NCI-H1105 (cell line): Measurements from ENCODE around the gene CDK5RAP2.
A peak's percentile ranks its signal among the peaks of the same experiment; 100 is the strongest.
"Not testable (repeated sequence)": the region's sequence is repeated elsewhere in the genome, so short reads cannot be mapped to it uniquely, and the experiment has no call there.

Experiments used
- DNase-seq: peaks from one replicate; lab custom pipeline; 2025; lab: John Stamatoyannopoulos, UW

The CDK5RAP2 gene

GRCh38 chr9:120592210-120592609 is 12.2 kb upstream of the CDK5RAP2 start:
- DNase-seq, result no peak

- DNase-seq, result no peak
Measured at GRCh38 chr9:120587328-120587727, 7.4 kb upstream of the CDK5RAP2 start.

DNA sequence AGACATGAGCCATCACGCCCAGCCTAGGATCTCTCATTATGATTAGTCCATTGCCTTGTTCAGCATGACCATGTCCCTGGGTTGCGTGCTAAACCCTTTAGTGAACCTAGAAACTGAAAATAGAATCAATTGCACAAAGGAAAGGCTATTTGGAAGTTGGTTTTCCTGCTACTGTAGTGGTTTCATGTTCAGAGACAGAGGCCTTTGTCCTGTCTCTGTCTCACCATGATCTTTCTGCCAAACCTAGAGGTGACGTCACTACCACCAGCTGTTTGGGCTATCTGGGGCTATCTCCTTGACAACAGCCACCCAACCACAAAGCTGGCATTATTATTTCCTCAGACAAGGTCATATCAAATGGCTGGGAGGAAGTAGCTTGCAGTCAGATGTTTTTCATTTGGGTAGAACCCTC is 4.0 kb upstream of the CDK5RAP2 start:
- DNase-seq, result peak; percentile 19

GRCh38 chr9:120579139-120580050 is 572 bp downstream of the CDK5RAP2 start:
- no peak for DNase-seq

DNA sequence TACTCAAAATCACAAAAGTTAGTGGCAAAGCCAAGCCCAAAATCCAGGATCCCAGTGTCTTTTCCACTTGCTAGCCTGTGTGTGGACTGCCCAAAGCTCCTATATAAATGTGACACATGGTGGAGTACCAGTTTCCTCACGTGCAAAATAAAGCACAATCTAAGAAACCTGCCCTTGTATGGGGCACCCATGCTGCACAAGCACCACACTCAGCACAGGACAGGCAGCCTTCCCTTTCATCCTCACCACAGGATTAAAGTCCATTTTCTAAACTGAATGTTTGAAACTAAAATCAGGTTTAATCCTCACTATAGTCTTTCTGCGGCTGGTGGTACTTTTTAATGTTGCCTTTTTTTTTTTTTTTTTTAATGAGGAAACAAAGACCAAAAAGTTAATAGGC is 5.5 kb downstream of the CDK5RAP2 start:
- DNase-seq, result no peak

DNA sequence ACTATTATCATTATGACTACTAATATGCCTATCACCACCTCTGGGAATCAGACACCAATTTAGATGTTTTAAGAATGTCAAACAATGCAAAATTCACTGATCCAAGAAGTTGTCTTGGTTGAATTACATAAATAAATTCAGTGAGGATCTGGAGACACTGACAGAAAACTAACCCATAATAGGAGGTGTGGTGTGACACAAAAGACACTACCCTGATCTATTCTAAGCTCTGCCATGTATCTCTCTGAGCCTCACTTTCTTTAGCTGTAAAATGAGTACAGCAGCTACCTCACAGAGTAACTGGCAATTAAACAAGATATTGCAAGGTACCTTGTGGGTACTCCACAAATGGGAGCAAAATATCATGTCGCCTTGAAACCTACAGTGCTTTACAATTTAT is 7.5 kb downstream of the CDK5RAP2 start:
- no peak for DNase-seq

DNA sequence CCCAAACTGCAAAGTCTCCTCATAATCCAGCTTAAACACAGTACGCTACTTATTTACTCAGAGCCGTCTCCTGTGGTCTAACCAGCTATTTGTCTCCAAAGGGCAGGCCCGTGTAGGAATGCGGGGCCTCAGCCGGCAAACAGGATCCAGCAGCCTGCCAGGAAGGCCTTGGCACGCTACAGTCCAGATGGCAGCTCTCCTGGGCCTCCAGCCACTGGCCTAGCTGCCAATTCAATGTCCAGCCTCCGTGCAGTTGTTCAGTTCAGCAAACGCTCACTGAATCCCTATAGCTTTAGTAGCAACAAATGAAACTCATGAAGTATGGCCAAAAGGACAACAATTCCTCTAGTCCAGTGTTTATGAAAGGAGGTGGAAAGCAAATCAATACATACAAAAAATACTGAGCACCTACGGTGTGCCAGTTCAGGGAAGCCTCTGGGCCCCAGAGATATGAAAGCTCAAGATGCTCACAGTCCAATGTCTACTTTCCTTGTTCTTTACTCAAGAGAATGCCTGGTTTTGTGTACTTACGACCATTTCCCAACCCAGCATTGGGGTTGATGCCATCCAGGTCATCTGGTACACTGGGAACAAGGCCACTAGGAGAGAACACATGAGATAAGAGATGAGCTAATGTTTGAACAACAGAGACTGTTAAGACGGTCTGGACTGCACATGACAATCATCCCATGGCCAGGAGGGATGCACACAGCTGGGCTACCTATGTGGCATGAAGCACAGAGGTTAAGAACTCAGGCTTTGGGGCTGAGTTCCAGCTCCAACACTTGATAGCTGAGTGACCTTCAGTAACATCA is 8.3 kb downstream of the CDK5RAP2 start:
- DNase-seq, result no peak

DNA sequence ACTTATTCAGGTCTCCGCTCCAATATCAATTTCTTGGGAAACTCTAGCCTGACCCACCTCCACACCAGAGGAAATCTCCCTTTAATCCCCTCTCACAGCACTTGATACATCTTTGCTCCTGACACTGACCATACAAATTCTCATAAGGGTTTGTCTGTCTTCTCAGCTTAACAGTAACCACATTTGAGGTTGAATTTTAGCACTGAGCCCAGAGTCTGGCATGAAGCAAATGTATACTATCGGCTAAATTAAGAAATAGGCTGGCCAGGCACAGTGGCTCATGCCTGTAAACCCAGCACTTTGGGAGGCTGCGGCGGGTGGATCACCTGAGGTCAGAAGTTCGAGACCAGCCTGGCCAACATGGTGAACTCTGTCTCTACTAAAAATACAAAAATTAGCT is 9.7 kb downstream of the CDK5RAP2 start:
- DNase-seq, result no peak

GRCh38 chr9:120569556-120569955 is 10.4 kb downstream of the CDK5RAP2 start:
- no peak for DNase-seq

- no peak for DNase-seq
Measured at GRCh38 chr9:120568816-120569215, 11.2 kb downstream of the CDK5RAP2 start.

DNA sequence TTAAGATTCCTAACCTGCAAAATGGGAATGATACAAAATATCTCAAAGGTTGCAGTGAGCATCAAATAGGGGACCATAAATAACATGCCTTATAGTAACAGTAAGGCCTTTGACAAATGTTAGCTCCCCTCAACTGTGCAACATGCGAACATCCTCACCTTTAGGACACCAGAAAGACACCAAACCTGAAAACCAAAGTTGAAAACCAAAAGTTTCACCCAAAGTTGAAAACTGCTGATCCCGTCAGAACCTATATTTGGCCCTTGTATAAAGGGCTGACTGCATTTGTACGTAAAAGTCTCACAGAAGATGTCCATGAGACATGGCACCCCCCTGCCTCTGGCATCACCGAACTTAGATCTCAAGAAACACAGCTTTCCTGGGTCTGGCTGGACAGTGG is 12.1 kb downstream of the CDK5RAP2 start:
- DNase-seq, result no peak

GRCh38 chr9:120567081-120567480 is 12.9 kb downstream of the CDK5RAP2 start:
- no peak for DNase-seq

DNA sequence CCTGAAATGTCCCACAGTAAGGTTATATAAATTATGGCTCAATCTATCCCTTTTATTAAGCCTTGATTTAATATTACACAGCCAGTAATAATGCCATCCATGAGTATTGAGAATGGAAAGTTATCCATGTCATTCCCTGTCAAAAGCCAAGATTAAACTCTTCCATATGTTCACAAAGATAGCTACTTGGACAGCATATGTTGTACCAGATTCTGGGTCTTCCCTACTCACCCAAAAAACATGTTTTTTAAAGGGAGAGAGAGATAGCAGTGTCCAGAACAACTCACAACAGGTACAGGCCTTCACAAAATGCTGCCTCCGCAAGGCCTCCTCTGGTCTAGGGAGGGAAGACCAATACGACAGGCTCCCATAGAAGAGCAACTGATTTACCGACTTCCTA is 15.4 kb downstream of the CDK5RAP2 start:
- no peak for DNase-seq

DNA sequence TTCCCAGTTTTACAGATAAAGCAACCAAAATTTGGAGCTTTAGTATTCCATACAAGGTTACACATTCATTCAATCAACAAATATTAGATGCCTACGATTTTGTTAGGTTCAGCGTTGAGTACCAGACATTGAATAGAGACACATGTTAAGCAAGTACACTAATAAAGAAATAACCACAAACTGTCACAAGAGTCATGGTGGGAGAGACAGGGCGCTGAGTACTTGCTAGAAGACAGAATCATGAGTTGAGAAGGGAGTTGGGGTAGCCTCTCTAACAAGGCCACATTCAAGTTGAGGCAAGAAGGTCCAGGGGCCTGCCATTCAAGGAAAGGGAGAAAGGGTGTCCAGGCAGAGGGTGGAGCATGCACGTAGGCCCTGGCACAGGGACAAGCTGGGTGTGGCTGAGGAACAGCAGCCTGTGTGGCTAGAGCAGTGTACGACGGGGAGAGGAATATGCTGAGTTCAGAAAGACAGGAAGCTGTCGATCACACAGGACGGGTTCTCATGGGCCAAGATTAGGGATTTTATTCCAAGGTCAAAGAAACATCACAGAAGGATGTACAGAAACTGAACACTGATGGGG is 17.0 kb downstream of the CDK5RAP2 start:
- no peak for DNase-seq

- DNase-seq, result no peak
Measured at GRCh38 chr9:120561709-120562108, 18.3 kb downstream of the CDK5RAP2 start.

GRCh38 chr9:120559546-120559945 is 20.4 kb downstream of the CDK5RAP2 start:
- no peak for DNase-seq

DNA sequence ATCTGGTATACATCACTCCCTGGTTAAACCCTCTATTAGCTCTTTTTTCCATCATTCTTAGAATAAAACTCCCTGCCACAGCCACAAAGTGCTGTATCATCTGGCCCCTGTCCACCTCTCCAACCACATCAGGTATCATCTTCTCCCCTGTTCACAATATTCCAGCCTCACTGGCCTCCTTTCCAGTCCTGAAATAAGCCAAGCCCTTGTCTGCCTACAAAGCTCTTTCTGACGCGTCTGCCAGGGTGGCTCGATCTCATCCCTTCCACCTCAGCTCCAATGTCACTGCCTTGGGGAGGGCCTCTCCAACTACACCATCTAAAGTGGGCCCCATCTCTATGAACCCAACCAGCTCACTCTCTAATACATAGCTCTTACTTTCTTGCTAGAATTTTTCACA is 21.5 kb downstream of the CDK5RAP2 start:
- no peak for DNase-seq

- no peak for DNase-seq
Measured at GRCh38 chr9:120557205-120557604, 22.8 kb downstream of the CDK5RAP2 start.

DNA sequence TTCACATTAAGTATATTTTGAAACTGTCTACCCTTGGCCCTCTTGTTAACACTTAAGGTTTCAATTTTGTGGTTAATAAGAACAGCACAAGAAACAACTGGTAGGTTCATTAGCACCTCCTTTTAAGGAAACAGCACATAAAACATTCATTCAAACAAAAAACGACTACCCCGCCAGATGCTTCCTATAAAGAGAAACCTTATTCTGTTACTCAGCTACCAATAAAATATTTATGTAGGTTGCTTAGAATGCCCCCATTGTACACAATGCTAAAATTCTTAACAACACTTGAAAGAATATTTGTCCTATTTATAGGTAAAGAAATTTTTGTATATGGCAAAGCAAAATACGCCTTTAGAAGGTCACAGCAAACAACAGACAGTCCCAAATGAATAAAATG is 23.2 kb downstream of the CDK5RAP2 start:
- no peak for DNase-seq

DNA sequence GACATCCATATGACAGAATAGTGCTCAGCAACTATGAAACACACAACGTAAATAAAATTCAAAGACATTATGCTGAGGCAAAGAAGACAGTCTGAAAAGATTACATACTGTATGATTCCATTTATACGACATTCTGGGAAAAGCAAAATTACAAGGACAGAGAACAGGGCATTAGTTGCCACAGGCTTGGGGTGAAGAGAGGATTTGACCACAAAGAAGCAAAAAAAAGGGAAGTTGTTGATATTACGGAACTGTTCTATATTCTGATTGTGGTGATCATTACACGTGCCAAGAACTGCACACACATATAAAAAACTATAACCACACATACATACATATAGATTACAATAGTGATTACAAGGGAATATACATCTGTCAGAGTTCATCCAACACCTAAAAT is 24.1 kb downstream of the CDK5RAP2 start:
- no peak for DNase-seq

DNA sequence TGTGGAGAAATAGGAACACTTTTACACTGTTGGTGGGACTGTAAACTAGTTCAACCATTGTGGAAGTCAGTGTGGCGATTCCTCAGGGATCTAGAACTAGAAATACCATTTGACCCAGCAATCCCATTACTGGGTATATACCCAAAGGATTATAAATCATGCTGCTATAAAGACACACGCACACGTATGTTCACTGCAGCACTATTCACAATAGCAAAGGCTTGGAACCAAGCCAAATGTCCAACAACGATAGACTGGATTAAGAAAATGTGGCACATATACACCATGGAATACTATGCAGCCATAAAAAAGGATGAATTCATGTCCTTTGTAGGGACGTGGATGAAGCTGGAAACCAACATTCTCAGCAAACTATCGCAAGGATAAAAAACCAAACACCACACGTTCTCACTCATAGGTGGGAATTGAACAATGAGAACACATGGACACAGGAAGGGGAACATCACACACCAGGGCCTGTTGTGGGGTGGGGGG is 27.7 kb downstream of the CDK5RAP2 start:
- not testable (repeated sequence) for DNase-seq

DNA sequence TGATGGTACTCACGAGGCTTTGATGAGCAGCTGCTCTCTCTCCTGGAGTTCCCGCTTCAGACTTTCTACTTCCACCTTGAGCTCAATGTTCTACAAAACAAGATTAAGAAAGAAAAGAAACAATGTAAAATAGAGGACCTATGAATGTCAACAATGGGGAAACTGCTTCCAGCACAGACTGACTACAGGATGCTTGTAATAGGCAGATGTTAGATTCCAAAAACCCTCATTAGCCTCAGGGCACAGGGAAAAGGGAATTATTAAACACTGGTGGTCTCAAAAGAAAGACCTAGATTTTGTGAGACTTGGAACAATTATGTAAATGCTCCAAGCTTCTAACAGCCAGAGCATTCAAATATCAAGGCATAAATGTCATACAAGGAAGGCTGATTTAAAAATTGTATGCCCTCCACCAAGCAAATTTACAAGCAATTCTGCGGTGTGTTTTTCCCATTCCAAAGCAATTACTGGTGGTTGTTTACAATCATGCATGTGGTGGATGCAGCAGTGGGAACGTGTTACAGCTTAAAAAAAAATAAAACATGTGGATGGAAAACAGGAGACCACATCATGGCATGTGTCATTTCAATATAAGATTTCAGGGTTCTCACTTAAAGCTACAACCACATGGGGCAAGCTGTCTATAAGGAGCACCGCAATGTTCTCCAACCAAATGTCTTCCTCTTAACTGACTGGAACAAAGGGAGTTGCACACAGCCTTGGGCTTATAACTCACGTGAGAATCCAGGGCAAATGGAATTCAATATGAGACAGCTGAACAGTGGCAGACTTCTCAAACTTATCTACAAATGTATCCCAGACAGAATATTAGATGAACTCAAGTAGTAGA is 34.0 kb downstream of the CDK5RAP2 start:
- no peak for DNase-seq
